Measurements from ENCODE around the gene CABP4.
"Not testable (repeated sequence)": the region's sequence is repeated elsewhere in the genome, so short reads cannot be mapped to it uniquely, and the experiment has no call there.

The CABP4 gene

GRCh38 chr11:67472882-67473281, 17.7 kb downstream of the CABP4 start:
- no peak for DNase-seq (ENCODE audit: low read depth in 1 of 2, low spot score in 1 of 2)
- no peak overlapping the region for H3K4me3 ChIP-seq (replicated peaks; ENCODE audit: insufficient read depth, low read length)
- H3K27ac ChIP-seq (replicated peaks): no peak overlapping the region
- TF ChIP-seq CTCF (IDR thresholded peaks at IDR 0.05; ENCODE audit: insufficient read depth, low read length): no peak
- TF ChIP-seq GABPA (IDR thresholded peaks at IDR 0.05; ENCODE audit: low read depth): no peak
- H3K27me3 ChIP-seq (ENCODE audit: insufficient read depth, poor library complexity, severe bottlenecking): no peaks in the 10 kb centered on the region

- not testable (repeated sequence) for H3K4me3 ChIP-seq (replicated peaks; ENCODE audit: insufficient read depth, low read length); H3K27ac ChIP-seq (replicated peaks); DNase-seq (ENCODE audit: low read depth in 1 of 2, low spot score in 1 of 2); H3K27me3 ChIP-seq (ENCODE audit: insufficient read depth, poor library complexity, severe bottlenecking)
Measured at GRCh38 chr11:67476692-67477091, 21.5 kb downstream of the CABP4 start.

- H3K27me3 ChIP-seq (ENCODE audit: insufficient read depth, poor library complexity, severe bottlenecking); H3K27ac ChIP-seq (replicated peaks); DNase-seq (ENCODE audit: low read depth in 1 of 2, low spot score in 1 of 2); H3K4me3 ChIP-seq (replicated peaks; ENCODE audit: insufficient read depth, low read length): not testable (repeated sequence)
Measured at GRCh38 chr11:67477344-67478050, 22.3 kb downstream of the CABP4 start.

- no peaks in the 10 kb centered on the region for H3K27me3 ChIP-seq (ENCODE audit: insufficient read depth, poor library complexity, severe bottlenecking)
- peak overlapping the region; percentile 66 for H3K27ac ChIP-seq (replicated peaks)
- DNase-seq (ENCODE audit: low read depth in 1 of 2, low spot score in 1 of 2): peak in 1 of 2 experiments; percentile 57
- TF ChIP-seq SPI1 (IDR thresholded peaks at IDR 0.05; ENCODE audit: borderline replicate concordance, low read depth) (peak; percentile 89; the same call in 1 of the 2 replicates), POLR2AphosphoS5 (IDR thresholded peaks at IDR 0.05; ENCODE audit: low read depth) (no peak), REST (IDR thresholded peaks at IDR 0.05; ENCODE audit: insufficient replicate concordance, low read depth) (no peak)
- H3K4me3 ChIP-seq (replicated peaks; ENCODE audit: insufficient read depth, low read length): peak overlapping the region; percentile 48
Measured at GRCh38 chr11:67482275-67482826, 27.2 kb downstream of the CABP4 start.

- DNase-seq (ENCODE audit: low read depth in 1 of 2, low spot score in 1 of 2): peak; percentile 98 to 99
- no peak for TF ChIP-seq CTCF (IDR thresholded peaks at IDR 0.05; ENCODE audit: insufficient read depth, low read length)
- TF ChIP-seq SPI1 (IDR thresholded peaks at IDR 0.05; ENCODE audit: borderline replicate concordance, low read depth): no peak
- TF ChIP-seq POLR2AphosphoS5 (IDR thresholded peaks at IDR 0.05; ENCODE audit: low read depth): peak; percentile 68
- TF ChIP-seq REST (IDR thresholded peaks at IDR 0.05; ENCODE audit: insufficient replicate concordance, low read depth): peak; percentile 36
- no peak for TF ChIP-seq GABPA (IDR thresholded peaks at IDR 0.05; ENCODE audit: low read depth)
- H3K27me3 ChIP-seq (ENCODE audit: insufficient read depth, poor library complexity, severe bottlenecking): no peaks in the 10 kb centered on the region
- peak within 1 kb of the TSS; percentile 48 for H3K4me3 ChIP-seq (replicated peaks; ENCODE audit: insufficient read depth, low read length)
- H3K27ac ChIP-seq (replicated peaks): peak within 1 kb of the TSS; percentile 66
Measured at GRCh38 chr11:67482827-67483798, 28.0 kb downstream of the CABP4 start, which contains the start of gene AIP. Gene AIP (plus strand): TSS chr11:67483026. CDS start chr11:67483159, 133 bp downstream.

Data from HL-60 (cell line).